GM12872 (cell line): ENCODE data around the gene NXPH4.

Experiments used
- CTCF ChIP-seq: IDR thresholded peaks from 3 replicates; pipeline ENCODE4 v1.5.1; 2011; ENCODE audit warnings: low read depth, mild to moderate bottlenecking, low read length, moderate library complexity; ENCODE audit not compliant: insufficient read depth

The NXPH4 gene

GRCh38 chr12:57236201-57236924 is 19.8 kb downstream of the NXPH4 start:
- no peak for TF ChIP-seq CTCF

GRCh38 chr12:57236925-57237595 is 20.5 kb downstream of the NXPH4 start:
- TF ChIP-seq CTCF, result no peak

GRCh38 chr12:57237596-57237931 is 21.0 kb downstream of the NXPH4 start:
- TF ChIP-seq CTCF, result no peak

- no peak for TF ChIP-seq CTCF
Measured at GRCh38 chr12:57237932-57238853, 21.6 kb downstream of the NXPH4 start.

DNA sequence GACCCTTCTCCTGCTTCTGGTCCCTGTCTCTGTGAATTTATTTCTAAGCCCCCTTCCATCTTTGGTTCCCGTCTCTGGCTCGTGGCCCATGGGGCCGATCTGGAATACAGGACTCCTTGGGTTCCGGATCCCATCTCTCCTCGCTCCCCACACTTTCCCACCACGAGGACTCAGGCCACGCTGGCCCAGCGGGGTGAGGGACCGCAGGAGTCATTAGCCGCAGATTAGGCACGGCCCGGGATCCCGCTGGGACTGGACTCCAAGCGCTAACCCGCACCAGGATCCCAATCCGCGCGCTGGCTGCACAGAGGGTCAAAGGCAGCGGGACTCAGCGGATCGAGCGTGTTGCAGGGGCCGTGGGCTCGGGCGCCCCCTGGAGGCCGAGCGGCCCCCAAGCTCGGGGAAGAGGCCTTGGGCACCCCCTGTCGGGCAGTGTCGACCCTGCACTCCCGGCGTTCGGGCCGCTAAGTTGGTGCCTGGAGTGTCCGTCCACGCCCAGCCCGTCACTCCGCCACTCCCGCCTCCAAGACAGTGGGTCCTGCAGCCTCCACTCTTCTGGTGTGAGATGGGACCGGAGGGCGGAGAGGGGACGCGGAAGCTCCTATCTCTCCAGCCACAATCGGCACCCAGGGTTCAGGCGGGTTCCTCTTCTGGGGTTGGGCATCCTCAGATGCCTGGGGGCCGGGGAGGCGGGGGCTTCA is 22.4 kb downstream of the NXPH4 start:
- TF ChIP-seq CTCF, result peak; percentile 100

DNA sequence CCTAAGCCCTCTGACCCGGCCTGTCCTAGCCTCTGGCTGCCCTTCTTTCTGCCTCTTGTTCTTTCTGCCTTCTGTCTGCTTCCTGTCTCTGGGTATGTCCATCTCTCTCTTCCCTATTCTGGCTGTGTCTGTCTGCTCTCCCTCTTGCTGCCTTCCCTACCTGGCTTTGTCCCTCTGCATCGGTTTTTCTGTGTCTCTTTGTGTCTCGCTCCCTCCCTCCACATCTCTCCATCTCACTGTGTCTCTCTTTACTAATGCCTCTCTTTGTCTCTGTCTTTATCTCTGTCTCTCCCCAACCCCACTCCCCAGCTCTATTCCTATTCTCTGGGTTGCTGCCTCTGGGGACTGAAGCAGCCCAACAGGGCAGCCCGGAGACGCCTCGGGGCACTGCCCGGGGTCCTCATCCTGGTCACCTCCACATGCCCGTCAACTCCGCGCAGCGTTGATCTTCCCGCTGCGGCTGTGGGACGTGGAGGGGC is 23.0 kb downstream of the NXPH4 start:
- TF ChIP-seq CTCF, result no peak
